Esophagus muscularis mucosa (tissue), 4 donors: ENCODE data around the gene GPC5.
"Not testable (repeated sequence)": the region's sequence is repeated elsewhere in the genome, so short reads cannot be mapped to it uniquely, and the experiment has no call there.

Experiments used
- EP300 ChIP-seq: sonication (generic); formaldehyde crosslinking; IDR thresholded peaks from one replicate; pipeline ENCODE4 v1.6.1; 2017; ENCODE audit warnings: antibody characterized with exemption
- POLR2A ChIP-seq: fragments of 450-650 bp; IDR thresholded peaks from one replicate; pipeline ENCODE4 v1.6.1; 2017; ENCODE audit warnings: antibody characterized with exemption, moderate library complexity, mild to moderate bottlenecking, low read depth
- POLR2AphosphoS5 ChIP-seq, 2 donors: sonication (generic); formaldehyde crosslinking; IDR thresholded peaks; one replicate each; pipeline ENCODE4 v1.6.1; 2017; ENCODE audit warnings: antibody characterized with exemption in 2 of 2
- TF ChIP-seq, protein P1 (sequence below), 3 experiments: fragments of 200-600 bp in 2 of 3; fragments of 450-650 bp in 1 of 3; sonication (generic) in 2 of 3; IDR thresholded peaks; one replicate each; pipeline ENCODE4 v1.5.1; 2017 to 2019; ENCODE audit warnings: antibody characterized with exemption in 3 of 3, mild to moderate bottlenecking in 2 of 3, moderate library complexity in 1 of 3

DNA sequence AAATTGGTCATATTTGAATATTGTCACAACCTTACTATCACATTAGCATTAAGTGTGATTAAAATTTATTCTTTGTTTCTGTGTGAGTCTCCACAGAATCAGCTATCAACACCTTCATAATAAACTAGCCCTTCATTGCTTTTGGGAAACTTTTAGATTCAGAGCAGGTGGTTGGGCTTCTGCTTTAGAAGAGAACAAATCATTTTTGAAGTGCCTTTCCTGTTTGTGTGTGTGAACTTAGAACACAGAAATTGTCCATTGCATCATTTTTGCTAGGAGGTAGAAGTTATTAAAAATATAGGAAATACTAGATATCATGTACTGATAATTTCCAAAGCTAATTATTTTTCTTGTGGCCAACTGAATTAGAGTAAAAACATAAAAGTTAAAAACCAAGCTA, 500.6 kb downstream of the GPC5 start:
- TF ChIP-seq POLR2A; POLR2AphosphoS5 (IDR thresholded peaks at IDR 0.05); EP300: not testable (repeated sequence)
- TF ChIP-seq, protein P1, sequence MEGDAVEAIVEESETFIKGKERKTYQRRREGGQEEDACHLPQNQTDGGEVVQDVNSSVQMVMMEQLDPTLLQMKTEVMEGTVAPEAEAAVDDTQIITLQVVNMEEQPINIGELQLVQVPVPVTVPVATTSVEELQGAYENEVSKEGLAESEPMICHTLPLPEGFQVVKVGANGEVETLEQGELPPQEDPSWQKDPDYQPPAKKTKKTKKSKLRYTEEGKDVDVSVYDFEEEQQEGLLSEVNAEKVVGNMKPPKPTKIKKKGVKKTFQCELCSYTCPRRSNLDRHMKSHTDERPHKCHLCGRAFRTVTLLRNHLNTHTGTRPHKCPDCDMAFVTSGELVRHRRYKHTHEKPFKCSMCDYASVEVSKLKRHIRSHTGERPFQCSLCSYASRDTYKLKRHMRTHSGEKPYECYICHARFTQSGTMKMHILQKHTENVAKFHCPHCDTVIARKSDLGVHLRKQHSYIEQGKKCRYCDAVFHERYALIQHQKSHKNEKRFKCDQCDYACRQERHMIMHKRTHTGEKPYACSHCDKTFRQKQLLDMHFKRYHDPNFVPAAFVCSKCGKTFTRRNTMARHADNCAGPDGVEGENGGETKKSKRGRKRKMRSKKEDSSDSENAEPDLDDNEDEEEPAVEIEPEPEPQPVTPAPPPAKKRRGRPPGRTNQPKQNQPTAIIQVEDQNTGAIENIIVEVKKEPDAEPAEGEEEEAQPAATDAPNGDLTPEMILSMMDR (IDR thresholded peaks at IDR 0.05): not testable (repeated sequence)
